Measurements from ENCODE around the gene EGLN3. TPM values are rescaled to one million over a fixed set of nuclear protein-coding genes. Genes with fewer than 3 reads are reported as not detected.

Gene EGLN3
- total RNA-seq, 1 donor from 2014 or later = 0.38 TPM

GRCh38 chr14:33934938-33935337 lies 15.9 kb downstream of the EGLN3 start:
- Mint-ChIP-seq H3K27me3 (ENCODE audit: unreplicated experiment) (peaks cover 6% of the 10 kb centered on the region), H3K27ac (ENCODE audit: unreplicated experiment) (no peak overlapping the region), H3K9me3 (ENCODE audit: unreplicated experiment) (no peaks in the 10 kb centered on the region), H3K4me3 (ENCODE audit: unreplicated experiment) (no peak overlapping the region), H3K4me1 (ENCODE audit: unreplicated experiment) (no peaks in the 10 kb centered on the region), H3K36me3 (ENCODE audit: unreplicated experiment) (no peaks in the 10 kb centered on the region)
- no peak for DNase-seq (ENCODE audit: extremely low spot score, unreplicated experiment)
- TF ChIP-seq CTCF (IDR thresholded peaks at IDR 0.05) = no peak

- DNase-seq (ENCODE audit: extremely low spot score, unreplicated experiment) = no peak
- Mint-ChIP-seq H3K9me3 (ENCODE audit: unreplicated experiment) (no peaks in the 10 kb centered on the region), H3K4me1 (ENCODE audit: unreplicated experiment) (no peaks in the 10 kb centered on the region), H3K27me3 (ENCODE audit: unreplicated experiment) (peaks cover 6% of the 10 kb centered on the region), H3K4me3 (ENCODE audit: unreplicated experiment) (no peak overlapping the region), H3K27ac (ENCODE audit: unreplicated experiment) (no peak overlapping the region), H3K36me3 (ENCODE audit: unreplicated experiment) (no peaks in the 10 kb centered on the region)
- TF ChIP-seq CTCF (IDR thresholded peaks at IDR 0.05) = no peak
These were observed 16.7 kb downstream of the EGLN3 start for GRCh38 chr14:33934043-33934750.

GRCh38 chr14:33933386-33933933 lies 17.4 kb downstream of the EGLN3 start:
- peaks cover 6% of the 10 kb centered on the region for H3K27me3 Mint-ChIP-seq (ENCODE audit: unreplicated experiment)
- H3K4me3 Mint-ChIP-seq (ENCODE audit: unreplicated experiment) = no peak overlapping the region
- H3K27ac Mint-ChIP-seq (ENCODE audit: unreplicated experiment) = no peak overlapping the region
- no peaks in the 10 kb centered on the region for H3K9me3 Mint-ChIP-seq (ENCODE audit: unreplicated experiment)
- H3K4me1 Mint-ChIP-seq (ENCODE audit: unreplicated experiment) = no peaks in the 10 kb centered on the region
- no peak for DNase-seq (ENCODE audit: extremely low spot score, unreplicated experiment)
- no peak for TF ChIP-seq CTCF (IDR thresholded peaks at IDR 0.05)
- H3K36me3 Mint-ChIP-seq (ENCODE audit: unreplicated experiment) = no peaks in the 10 kb centered on the region

- Mint-ChIP-seq H3K36me3 (ENCODE audit: unreplicated experiment) (no peaks in the 10 kb centered on the region), H3K27ac (ENCODE audit: unreplicated experiment) (no peak overlapping the region), H3K4me1 (ENCODE audit: unreplicated experiment) (no peaks in the 10 kb centered on the region), H3K9me3 (ENCODE audit: unreplicated experiment) (no peaks in the 10 kb centered on the region), H3K27me3 (ENCODE audit: unreplicated experiment) (peaks cover 6% of the 10 kb centered on the region), H3K4me3 (ENCODE audit: unreplicated experiment) (no peak overlapping the region)
- no peak for TF ChIP-seq CTCF (IDR thresholded peaks at IDR 0.05)
- DNase-seq (ENCODE audit: extremely low spot score, unreplicated experiment) = no peak
These were observed 18.1 kb downstream of the EGLN3 start for GRCh38 chr14:33932576-33933345.

- no peak overlapping the region for H3K27ac Mint-ChIP-seq (ENCODE audit: unreplicated experiment)
- no peaks in the 10 kb centered on the region for H3K4me1 Mint-ChIP-seq (ENCODE audit: unreplicated experiment)
- DNase-seq (ENCODE audit: extremely low spot score, unreplicated experiment) = no peak
- H3K4me3 Mint-ChIP-seq (ENCODE audit: unreplicated experiment) = no peak overlapping the region
- H3K36me3 Mint-ChIP-seq (ENCODE audit: unreplicated experiment) = no peaks in the 10 kb centered on the region
- TF ChIP-seq CTCF (IDR thresholded peaks at IDR 0.05) = no peak
- H3K9me3 Mint-ChIP-seq (ENCODE audit: unreplicated experiment) = no peaks in the 10 kb centered on the region
- peaks cover 6% of the 10 kb centered on the region for H3K27me3 Mint-ChIP-seq (ENCODE audit: unreplicated experiment)
These were observed 18.8 kb downstream of the EGLN3 start for GRCh38 chr14:33932033-33932432.

All from osteocyte (in vitro differentiated cells).